Hepatocyte (in vitro differentiated cells): ENCODE data around the gene SERPINE2. TPM values are rescaled to one million over a fixed set of nuclear protein-coding genes. Genes with fewer than 3 reads are reported as not detected.

Experiments used
- DNase-seq: peaks from one replicate; pipeline ENCODE4 v3.0.0-alpha.2; 2016; ENCODE audit warnings: low spot score
- H2AFZ ChIP-seq: fragments of 200-600 bp; sonication (generic); 2 replicates; pipeline ENCODE4 v1.6.0; 2016; ENCODE audit warnings: antibody characterized with exemption, mild to moderate bottlenecking
- H3K27ac ChIP-seq: fragments of 200-600 bp; sonication (generic); 2 replicates; pipeline ENCODE4 v1.5.1; 2016; ENCODE audit warnings: mild to moderate bottlenecking
- H3K27me3 ChIP-seq: fragments of 200-600 bp; sonication (generic); 2 replicates; pipeline ENCODE4 v1.6.1; 2016
- H3K36me3 ChIP-seq: fragments of 200-600 bp; sonication (generic); replicated peaks from 2 replicates; pipeline ENCODE4 v1.5.1; 2016; ENCODE audit warnings: low read depth; ENCODE audit not compliant: insufficient read depth
- H3K4me1 ChIP-seq: fragments of 200-600 bp; sonication (generic); 2 replicates; pipeline ENCODE4 v1.5.1; 2016; ENCODE audit warnings: mild to moderate bottlenecking, moderate library complexity; ENCODE audit not compliant: insufficient read depth
- H3K4me2 ChIP-seq: fragments of 200-600 bp; sonication (generic); 2 replicates; pipeline ENCODE4 v1.6.0; 2016
- H3K4me3 ChIP-seq: fragments of 200-600 bp; sonication (generic); 2 replicates; pipeline ENCODE4 v1.5.1; 2016; ENCODE audit warnings: mild to moderate bottlenecking
- H3K79me2 ChIP-seq: fragments of 200-600 bp; sonication (generic); 2 replicates; pipeline ENCODE4 v1.6.0; 2017; ENCODE audit warnings: mild to moderate bottlenecking
- H3K9me2 ChIP-seq: fragments of 200-600 bp; sonication (generic); replicated peaks from 2 replicates; pipeline ENCODE4 v1.6.0; 2017; ENCODE audit warnings: mild to moderate bottlenecking; ENCODE audit not compliant: insufficient read depth
- H3K9me3 ChIP-seq: fragments of 200-600 bp; sonication (generic); 2 replicates; pipeline ENCODE4 v1.5.1; 2016; ENCODE audit warnings: low read depth, mild to moderate bottlenecking
- H4K20me1 ChIP-seq: fragments of 200-600 bp; sonication (generic); 2 replicates; pipeline ENCODE4 v1.6.0; 2016; ENCODE audit warnings: mild to moderate bottlenecking; ENCODE audit not compliant: insufficient read depth, poor library complexity, severe bottlenecking
- CTCF ChIP-seq: fragments of 200-600 bp; sonication (generic); IDR thresholded peaks from 2 replicates; pipeline ENCODE4 v1.5.1; 2016; ENCODE audit warnings: antibody characterized with exemption, mild to moderate bottlenecking; ENCODE audit not compliant: poor library complexity
- EZH2 ChIP-seq: fragments of 200-600 bp; sonication (generic); IDR thresholded peaks from 2 replicates; pipeline ENCODE4 v1.6.1; 2016; ENCODE audit warnings: antibody characterized with exemption, mild to moderate bottlenecking, borderline replicate concordance
- EZH2phosphoT487 ChIP-seq: fragments of 200-600 bp; sonication (generic); IDR thresholded peaks from one replicate; pipeline ENCODE4 v1.6.1; 2018; ENCODE audit warnings: antibody characterized with exemption, mild to moderate bottlenecking, low read depth, moderate library complexity; ENCODE audit not compliant: unreplicated experiment, severe bottlenecking
- WGBS: methylation state at CpG from one replicate; pipeline ENCODE4 v1.1.6; 2016; ENCODE audit warnings: low lambda C conversion rate; ENCODE audit errors: missing lambda C conversion rate; 5-methylcytosine and 5-hydroxymethylcytosine counted together
- polyA plus RNA-seq: library from polyadenylated mRNA; unstranded; fragments of >200 nt; fragmentation: Nextera tagmentation; extraction: Ambion mirVana; gene quantifications from 2 replicates; pipeline ENCODE4 v1.2.1, GENCODE V29; 2016
- total RNA-seq: library from RNA; depleted of rRNA; stranded (reverse); fragments of >200 nt; gene quantifications from 2 replicates; pipeline ENCODE4 v1.2.3, GENCODE V29; 2014

The SERPINE2 gene
- total and polyA plus RNA-seq, 2 experiments from 2014 or later = 186 to 427 TPM

GRCh38 chr2:223937535-223937934, 101.6 kb downstream of the SERPINE2 start:
- Histone ChIP-seq H4K20me1 (peaks cover 45% of the 10 kb centered on the region), H3K79me2 (peaks cover 97% of the 10 kb centered on the region), H3K36me3 (no peaks in the 10 kb centered on the region), H3K4me2 (no peak overlapping the region), H2AFZ (no peak overlapping the region), H3K4me3 (no peak overlapping the region), H3K4me1 (peaks cover 14% of the 10 kb centered on the region), H3K27ac (no peak overlapping the region), H3K9me3 (no peaks in the 10 kb centered on the region), H3K27me3 (no peaks in the 10 kb centered on the region), H3K9me2 (no peaks in the 10 kb centered on the region)
- 0% methylated on average over 1 of the region's 1 CpG for WGBS
- DNase-seq = no peak
- TF ChIP-seq CTCF (no peak), EZH2phosphoT487 (no peak), EZH2 (no peak)

GRCh38 chr2:223936862-223937326, 102.2 kb downstream of the SERPINE2 start:
- Histone ChIP-seq H3K79me2 (peaks cover 96% of the 10 kb centered on the region), H4K20me1 (peaks cover 43% of the 10 kb centered on the region), H3K4me1 (peaks cover 11% of the 10 kb centered on the region), H3K4me3 (no peak overlapping the region), H3K27me3 (no peaks in the 10 kb centered on the region), H3K4me2 (no peak overlapping the region), H3K9me2 (no peaks in the 10 kb centered on the region), H3K27ac (no peak overlapping the region), H2AFZ (no peak overlapping the region), H3K36me3 (no peaks in the 10 kb centered on the region), H3K9me3 (no peaks in the 10 kb centered on the region)
- WGBS = 91% methylated on average over 5 of the region's 5 CpGs
- DNase-seq = no peak
- TF ChIP-seq EZH2 = no peak
- no peak for TF ChIP-seq EZH2phosphoT487
- TF ChIP-seq CTCF = no peak

- H3K27ac ChIP-seq = no peak overlapping the region
- H3K4me2 ChIP-seq = no peak overlapping the region
- no peaks in the 10 kb centered on the region for H3K9me2 ChIP-seq
- H3K4me3 ChIP-seq = no peak overlapping the region
- no peak overlapping the region for H2AFZ ChIP-seq
- DNase-seq = no peak
- peaks cover 47% of the 10 kb centered on the region for H4K20me1 ChIP-seq
- H3K4me1 ChIP-seq = peaks cover 16% of the 10 kb centered on the region
- H3K36me3 ChIP-seq = no peaks in the 10 kb centered on the region
- TF ChIP-seq EZH2 = no peak
- TF ChIP-seq CTCF = no peak
- TF ChIP-seq EZH2phosphoT487 = no peak
- H3K79me2 ChIP-seq = peaks cover 98% of the 10 kb centered on the region
- H3K9me3 ChIP-seq = no peaks in the 10 kb centered on the region
- no peaks in the 10 kb centered on the region for H3K27me3 ChIP-seq
These were observed 103.5 kb downstream of the SERPINE2 start for GRCh38 chr2:223935459-223936125.

- Histone ChIP-seq H3K4me1 (peaks cover 23% of the 10 kb centered on the region), H3K4me2 (no peak overlapping the region), H3K9me2 (no peaks in the 10 kb centered on the region), H3K36me3 (no peaks in the 10 kb centered on the region), H3K9me3 (no peaks in the 10 kb centered on the region), H2AFZ (no peak overlapping the region), H3K4me3 (no peak overlapping the region), H3K27me3 (no peaks in the 10 kb centered on the region), H3K27ac (no peak overlapping the region), H4K20me1 (peaks cover 51% of the 10 kb centered on the region), H3K79me2 (peaks cover 95% of the 10 kb centered on the region)
- no peak for DNase-seq
- TF ChIP-seq CTCF (no peak), EZH2 (no peak), EZH2phosphoT487 (no peak)
- WGBS = 78% methylated on average over 6 of the region's 6 CpGs
These were observed 104.2 kb downstream of the SERPINE2 start for GRCh38 chr2:223934870-223935269.
